ENCODE results near the gene ZP1.
A peak's percentile ranks its signal among the peaks of the same experiment; 100 is the strongest.

ZP1 gene

DNA sequence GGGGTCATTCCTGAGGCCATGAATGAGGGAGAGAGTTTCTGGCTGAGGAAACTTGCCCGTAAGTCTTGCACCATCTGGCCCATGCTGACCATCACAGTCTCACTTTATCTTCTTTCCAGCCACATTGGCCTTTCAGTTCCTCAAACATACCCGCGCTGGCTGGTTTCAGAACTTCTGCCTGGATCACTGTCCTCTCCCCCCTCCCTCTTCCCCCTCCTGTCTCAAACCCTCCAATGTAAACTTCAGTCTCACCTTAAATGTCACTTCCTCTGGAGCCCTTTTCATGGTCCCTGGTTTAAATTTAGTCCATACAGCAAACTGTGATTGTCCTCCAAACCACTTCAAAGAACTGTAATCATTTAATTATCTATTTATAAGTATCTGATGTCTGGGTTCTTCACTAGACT is 42.9 kb downstream of the ZP1 start:
- ChIA-PET CTCF (no interaction called here), POLR2A (no interaction called here)
- no peaks in the 10 kb centered on the region for H3K9me3 ChIP-seq (ENCODE audit: control insufficient read depth, insufficient read depth, low read depth, low read length)
- H3K4me1 ChIP-seq (ENCODE audit: control insufficient read depth, insufficient read depth, low read length), result no peaks in the 10 kb centered on the region
- TF ChIP-seq ZNF133 (tag by site-specific recombination; IDR thresholded peaks at IDR 0.05), result no peak
- TF ChIP-seq ZSCAN23 (tag by site-specific recombination; IDR thresholded peaks at IDR 0.05), result no peak
- no peak for TF ChIP-seq ZFP3 (tag by site-specific recombination; IDR thresholded peaks at IDR 0.05; ENCODE audit: low read depth)
- H3K4me3 ChIP-seq (ENCODE audit: low read depth, low read length), result no peak overlapping the region
- H3K36me3 ChIP-seq (ENCODE audit: control insufficient read depth in 2 of 2, insufficient read depth in 1 of 2, low read length in 2 of 2), result no peaks in the 10 kb centered on the region
- H3K27ac ChIP-seq (ENCODE audit: extremely low read depth, low read depth, low read length), result no peak overlapping the region

DNA sequence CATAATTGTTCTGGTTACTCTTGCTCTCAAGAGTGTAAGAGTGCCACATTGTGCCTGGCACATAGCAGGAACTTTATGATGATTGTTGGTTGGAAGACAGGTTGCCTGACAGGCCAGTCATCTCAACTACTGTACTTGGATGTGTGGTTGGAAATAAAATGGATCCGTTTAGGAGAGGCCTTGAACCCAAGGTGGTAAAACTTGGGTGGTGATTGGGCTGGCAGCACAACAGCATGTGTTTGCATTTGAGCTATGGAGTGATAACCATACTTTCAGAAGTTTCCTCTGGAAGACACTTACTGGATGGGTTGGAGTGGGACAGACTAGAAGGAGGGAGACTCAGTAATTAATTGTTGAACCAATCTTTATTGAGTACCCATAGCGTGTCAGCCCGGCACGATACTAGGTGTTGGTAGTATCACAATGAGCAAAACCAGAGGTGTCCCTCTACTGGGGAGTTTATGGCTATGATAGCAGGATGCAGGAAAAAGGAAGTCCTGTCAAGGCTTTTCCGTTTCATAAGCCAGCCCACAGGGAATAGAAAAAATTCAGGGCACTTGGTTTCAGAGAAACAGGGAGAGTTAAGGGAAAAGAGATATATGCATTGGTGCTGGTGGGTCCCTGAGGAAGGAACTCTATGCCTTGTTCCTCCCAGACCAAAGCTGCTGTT is 43.5 kb downstream of the ZP1 start:
- ChIA-PET CTCF (interaction anchor here (1.8 kb wide), 1 partner anchor 12 kb away, joined by 7 read pairs; no protein-coding TSS in a partner anchor), POLR2A (no interaction called here)
- no peak overlapping the region for H3K4me3 ChIP-seq (ENCODE audit: low read depth, low read length)
- no peaks in the 10 kb centered on the region for H3K9me3 ChIP-seq (ENCODE audit: control insufficient read depth, insufficient read depth, low read depth, low read length)
- H3K4me1 ChIP-seq (ENCODE audit: control insufficient read depth, insufficient read depth, low read length), result no peaks in the 10 kb centered on the region
- peaks cover 0 to 2% of the 10 kb centered on the region in 2 experiments; a peak in 1 of 3 replicates for H3K36me3 ChIP-seq (ENCODE audit: control insufficient read depth in 2 of 2, insufficient read depth in 1 of 2, low read length in 2 of 2)
- TF ChIP-seq SETDB1 (IDR thresholded peaks at IDR 0.05; ENCODE audit: insufficient read length, low read length), result no peak
- no peak overlapping the region for H3K27ac ChIP-seq (ENCODE audit: extremely low read depth, low read depth, low read length)

DNA sequence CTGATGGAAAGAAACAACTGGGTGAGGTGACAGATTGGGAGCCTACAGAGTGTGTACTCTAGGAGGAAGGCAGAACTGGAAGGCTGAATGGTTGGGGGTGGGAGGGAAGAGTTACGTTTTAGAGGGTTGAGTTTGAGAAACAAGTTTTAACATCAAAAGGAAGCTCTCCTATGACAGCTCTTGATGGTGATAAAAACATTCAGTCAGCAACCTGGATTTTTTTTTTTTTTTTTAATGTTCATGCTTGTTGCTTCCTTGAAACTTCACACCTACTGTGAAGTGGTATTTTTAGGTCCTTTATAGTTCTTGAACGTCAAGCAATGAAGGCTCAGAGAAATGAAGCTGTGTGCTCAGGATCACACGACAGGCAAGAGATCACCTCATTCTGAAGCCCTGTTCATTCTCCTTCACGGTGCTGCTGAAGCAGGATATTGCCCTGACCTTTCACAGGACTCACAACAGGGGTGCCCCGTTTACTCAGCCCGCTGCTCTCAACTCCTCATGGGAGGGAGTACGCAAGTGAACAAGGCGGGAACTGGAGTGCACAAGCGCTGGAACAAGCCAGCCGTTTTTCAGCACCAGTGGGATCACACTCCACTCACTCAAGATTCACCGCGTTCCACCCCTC is 45.0 kb downstream of the ZP1 start:
- H3K4me1 ChIP-seq (ENCODE audit: control insufficient read depth, insufficient read depth, low read length), result no peaks in the 10 kb centered on the region
- H3K27ac ChIP-seq (ENCODE audit: extremely low read depth, low read depth, low read length), result no peak overlapping the region
- ChIA-PET CTCF (interaction anchor here (0.6 to 2.5 kb wide), 8 partner anchors 13 to 275 kb away, joined by 3 to 9 read pairs (median 4); no protein-coding TSS in a partner anchor), POLR2A (no interaction called here)
- TF ChIP-seq, protein P1, sequence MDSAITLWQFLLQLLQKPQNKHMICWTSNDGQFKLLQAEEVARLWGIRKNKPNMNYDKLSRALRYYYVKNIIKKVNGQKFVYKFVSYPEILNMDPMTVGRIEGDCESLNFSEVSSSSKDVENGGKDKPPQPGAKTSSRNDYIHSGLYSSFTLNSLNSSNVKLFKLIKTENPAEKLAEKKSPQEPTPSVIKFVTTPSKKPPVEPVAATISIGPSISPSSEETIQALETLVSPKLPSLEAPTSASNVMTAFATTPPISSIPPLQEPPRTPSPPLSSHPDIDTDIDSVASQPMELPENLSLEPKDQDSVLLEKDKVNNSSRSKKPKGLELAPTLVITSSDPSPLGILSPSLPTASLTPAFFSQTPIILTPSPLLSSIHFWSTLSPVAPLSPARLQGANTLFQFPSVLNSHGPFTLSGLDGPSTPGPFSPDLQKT (IDR thresholded peaks at IDR 0.05; ENCODE audit: borderline replicate concordance, low read depth, low read length), result no peak
- TF ChIP-seq, protein P2, sequence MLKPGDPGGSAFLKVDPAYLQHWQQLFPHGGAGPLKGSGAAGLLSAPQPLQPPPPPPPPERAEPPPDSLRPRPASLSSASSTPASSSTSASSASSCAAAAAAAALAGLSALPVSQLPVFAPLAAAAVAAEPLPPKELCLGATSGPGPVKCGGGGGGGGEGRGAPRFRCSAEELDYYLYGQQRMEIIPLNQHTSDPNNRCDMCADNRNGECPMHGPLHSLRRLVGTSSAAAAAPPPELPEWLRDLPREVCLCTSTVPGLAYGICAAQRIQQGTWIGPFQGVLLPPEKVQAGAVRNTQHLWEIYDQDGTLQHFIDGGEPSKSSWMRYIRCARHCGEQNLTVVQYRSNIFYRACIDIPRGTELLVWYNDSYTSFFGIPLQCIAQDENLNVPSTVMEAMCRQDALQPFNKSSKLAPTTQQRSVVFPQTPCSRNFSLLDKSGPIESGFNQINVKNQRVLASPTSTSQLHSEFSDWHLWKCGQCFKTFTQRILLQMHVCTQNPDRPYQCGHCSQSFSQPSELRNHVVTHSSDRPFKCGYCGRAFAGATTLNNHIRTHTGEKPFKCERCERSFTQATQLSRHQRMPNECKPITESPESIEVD (tag by site-specific recombination; IDR thresholded peaks at IDR 0.05), result no peak
- TF ChIP-seq ZNF133 (tag by site-specific recombination; IDR thresholded peaks at IDR 0.05), result no peak
- TF ChIP-seq ZNF2 (tag by site-specific recombination; IDR thresholded peaks at IDR 0.05), result no peak
- no peak for TF ChIP-seq ZBTB20 (tag by site-specific recombination; IDR thresholded peaks at IDR 0.05)
- TF ChIP-seq ZNF354C (tag by site-specific recombination; IDR thresholded peaks at IDR 0.05; ENCODE audit: borderline replicate concordance, low read depth), result no peak
- no peak for TF ChIP-seq REPIN1 (tag by site-specific recombination; IDR thresholded peaks at IDR 0.05; ENCODE audit: low read depth)
- TF ChIP-seq ZNF473 (tag by site-specific recombination; IDR thresholded peaks at IDR 0.05), result no peak
- TF ChIP-seq ZNF777 (tag by site-specific recombination; IDR thresholded peaks at IDR 0.05; ENCODE audit: borderline replicate concordance), result no peak
- peak; percentile 48 for TF ChIP-seq ZIC2 (tag by site-specific recombination; IDR thresholded peaks at IDR 0.05)
- TF ChIP-seq, protein P3, sequence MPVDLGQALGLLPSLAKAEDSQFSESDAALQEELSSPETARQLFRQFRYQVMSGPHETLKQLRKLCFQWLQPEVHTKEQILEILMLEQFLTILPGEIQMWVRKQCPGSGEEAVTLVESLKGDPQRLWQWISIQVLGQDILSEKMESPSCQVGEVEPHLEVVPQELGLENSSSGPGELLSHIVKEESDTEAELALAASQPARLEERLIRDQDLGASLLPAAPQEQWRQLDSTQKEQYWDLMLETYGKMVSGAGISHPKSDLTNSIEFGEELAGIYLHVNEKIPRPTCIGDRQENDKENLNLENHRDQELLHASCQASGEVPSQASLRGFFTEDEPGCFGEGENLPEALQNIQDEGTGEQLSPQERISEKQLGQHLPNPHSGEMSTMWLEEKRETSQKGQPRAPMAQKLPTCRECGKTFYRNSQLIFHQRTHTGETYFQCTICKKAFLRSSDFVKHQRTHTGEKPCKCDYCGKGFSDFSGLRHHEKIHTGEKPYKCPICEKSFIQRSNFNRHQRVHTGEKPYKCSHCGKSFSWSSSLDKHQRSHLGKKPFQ (tag by site-specific recombination; IDR thresholded peaks at IDR 0.05), result peak; percentile 29; the same call in 1 of the 2 replicates
- TF ChIP-seq ZNF169 (tag by site-specific recombination; IDR thresholded peaks at IDR 0.05), result no peak
- TF ChIP-seq, protein P4, sequence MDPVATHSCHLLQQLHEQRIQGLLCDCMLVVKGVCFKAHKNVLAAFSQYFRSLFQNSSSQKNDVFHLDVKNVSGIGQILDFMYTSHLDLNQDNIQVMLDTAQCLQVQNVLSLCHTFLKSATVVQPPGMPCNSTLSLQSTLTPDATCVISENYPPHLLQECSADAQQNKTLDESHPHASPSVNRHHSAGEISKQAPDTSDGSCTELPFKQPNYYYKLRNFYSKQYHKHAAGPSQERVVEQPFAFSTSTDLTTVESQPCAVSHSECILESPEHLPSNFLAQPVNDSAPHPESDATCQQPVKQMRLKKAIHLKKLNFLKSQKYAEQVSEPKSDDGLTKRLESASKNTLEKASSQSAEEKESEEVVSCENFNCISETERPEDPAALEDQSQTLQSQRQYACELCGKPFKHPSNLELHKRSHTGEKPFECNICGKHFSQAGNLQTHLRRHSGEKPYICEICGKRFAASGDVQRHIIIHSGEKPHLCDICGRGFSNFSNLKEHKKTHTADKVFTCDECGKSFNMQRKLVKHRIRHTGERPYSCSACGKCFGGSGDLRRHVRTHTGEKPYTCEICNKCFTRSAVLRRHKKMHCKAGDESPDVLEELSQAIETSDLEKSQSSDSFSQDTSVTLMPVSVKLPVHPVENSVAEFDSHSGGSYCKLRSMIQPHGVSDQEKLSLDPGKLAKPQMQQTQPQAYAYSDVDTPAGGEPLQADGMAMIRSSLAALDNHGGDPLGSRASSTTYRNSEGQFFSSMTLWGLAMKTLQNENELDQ (tag by site-specific recombination; IDR thresholded peaks at IDR 0.05; ENCODE audit: low read depth), result no peak
- TF ChIP-seq, protein P5, sequence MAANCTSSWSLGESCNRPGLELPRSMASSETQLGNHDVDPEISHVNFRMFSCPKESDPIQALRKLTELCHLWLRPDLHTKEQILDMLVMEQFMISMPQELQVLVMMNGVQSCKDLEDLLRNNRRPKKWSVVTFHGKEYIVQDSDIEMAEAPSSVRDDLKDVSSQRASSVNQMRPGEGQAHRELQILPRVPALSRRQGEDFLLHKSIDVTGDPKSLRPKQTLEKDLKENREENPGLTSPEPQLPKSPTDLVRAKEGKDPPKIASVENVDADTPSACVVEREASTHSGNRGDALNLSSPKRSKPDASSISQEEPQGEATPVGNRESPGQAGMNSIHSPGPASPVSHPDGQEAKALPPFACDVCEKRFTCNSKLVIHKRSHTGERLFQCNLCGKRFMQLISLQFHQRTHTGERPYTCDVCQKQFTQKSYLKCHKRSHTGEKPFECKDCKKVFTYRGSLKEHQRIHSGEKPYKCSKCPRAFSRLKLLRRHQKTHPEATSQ (tag by site-specific recombination; IDR thresholded peaks at IDR 0.05), result no peak
- peaks cover 0 to 12% of the 10 kb centered on the region in 2 experiments; a peak in 1 of 3 replicates for H3K36me3 ChIP-seq (ENCODE audit: control insufficient read depth in 2 of 2, insufficient read depth in 1 of 2, low read length in 2 of 2)
- H3K4me3 ChIP-seq (ENCODE audit: low read depth, low read length), result no peak overlapping the region
- no peaks in the 10 kb centered on the region for H3K9me3 ChIP-seq (ENCODE audit: control insufficient read depth, insufficient read depth, low read depth, low read length)

Data from HEK293 (cell line).